Measurements from ENCODE around the gene SMIM11. TPM values are rescaled to one million over a fixed set of nuclear protein-coding genes. Genes with fewer than 3 reads are reported as not detected.
"Not testable (repeated sequence)": the region's sequence is repeated elsewhere in the genome, so short reads cannot be mapped to it uniquely, and the experiment has no call there.

The SMIM11 gene
- total RNA-seq, 1 experiment from 2014 or later: 1.3 TPM

DNA sequence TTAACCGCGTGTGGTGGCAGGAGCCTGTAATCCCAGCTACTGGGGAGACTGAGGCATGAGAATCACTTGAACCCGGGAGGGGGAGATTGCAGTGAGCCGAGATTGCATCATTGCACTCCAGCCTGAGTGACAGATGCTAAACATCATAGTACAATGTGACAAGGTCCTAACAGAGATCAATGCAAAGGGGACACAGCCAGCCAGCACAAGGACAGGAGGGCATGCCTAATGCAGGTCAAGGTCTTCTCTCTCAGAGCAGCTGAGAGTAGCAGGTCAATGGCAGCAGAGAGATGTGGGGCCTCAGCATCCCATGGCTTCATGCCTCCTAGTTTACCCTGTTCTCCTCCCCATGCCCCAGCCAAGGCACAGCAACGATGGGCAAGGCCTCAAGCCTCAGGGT is 3.0 kb upstream of the SMIM11 start:
- DNase-seq (ENCODE audit: low spot score): no peak
- no TSS peak for BruUV-seq (replicated peaks)
- Histone ChIP-seq H3K36me3 (ENCODE audit: insufficient read depth, low read length, poor library complexity, severe bottlenecking) (no peaks in the 10 kb centered on the region), H3K4me1 (ENCODE audit: insufficient read depth, low read length, poor library complexity, severe bottlenecking) (no peaks in the 10 kb centered on the region), H3K4me3 (ENCODE audit: low read depth, low read length, poor library complexity, severe bottlenecking) (no peak overlapping the region), H3K27me3 (replicated peaks; ENCODE audit: insufficient read depth, low read depth, low read length, poor library complexity) (peaks cover 4% of the 10 kb centered on the region), H3K9me3 (ENCODE audit: low read depth, low read length, poor library complexity, severe bottlenecking) (no peaks in the 10 kb centered on the region), H3K27ac (ENCODE audit: low read depth, low read length, poor library complexity, severe bottlenecking) (no peak overlapping the region)
- TF ChIP-seq, protein P1, sequence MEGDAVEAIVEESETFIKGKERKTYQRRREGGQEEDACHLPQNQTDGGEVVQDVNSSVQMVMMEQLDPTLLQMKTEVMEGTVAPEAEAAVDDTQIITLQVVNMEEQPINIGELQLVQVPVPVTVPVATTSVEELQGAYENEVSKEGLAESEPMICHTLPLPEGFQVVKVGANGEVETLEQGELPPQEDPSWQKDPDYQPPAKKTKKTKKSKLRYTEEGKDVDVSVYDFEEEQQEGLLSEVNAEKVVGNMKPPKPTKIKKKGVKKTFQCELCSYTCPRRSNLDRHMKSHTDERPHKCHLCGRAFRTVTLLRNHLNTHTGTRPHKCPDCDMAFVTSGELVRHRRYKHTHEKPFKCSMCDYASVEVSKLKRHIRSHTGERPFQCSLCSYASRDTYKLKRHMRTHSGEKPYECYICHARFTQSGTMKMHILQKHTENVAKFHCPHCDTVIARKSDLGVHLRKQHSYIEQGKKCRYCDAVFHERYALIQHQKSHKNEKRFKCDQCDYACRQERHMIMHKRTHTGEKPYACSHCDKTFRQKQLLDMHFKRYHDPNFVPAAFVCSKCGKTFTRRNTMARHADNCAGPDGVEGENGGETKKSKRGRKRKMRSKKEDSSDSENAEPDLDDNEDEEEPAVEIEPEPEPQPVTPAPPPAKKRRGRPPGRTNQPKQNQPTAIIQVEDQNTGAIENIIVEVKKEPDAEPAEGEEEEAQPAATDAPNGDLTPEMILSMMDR (conservative IDR thresholded peaks at IDR 0.05; ENCODE audit: low read depth, low read length): no peak
- no peak for TF ChIP-seq EZH2 (IDR thresholded peaks at IDR 0.05; ENCODE audit: borderline replicate concordance, low read depth, low read length, poor library complexity, severe bottlenecking)
- intact Hi-C loops (cut with micrococcal nuclease; ENCODE audit: unreplicated experiment): no loop called here
- CTCF ChIA-PET: no interaction called here
- POLR2A ChIA-PET (ENCODE audit: low non-redundant PET): no interaction called here

DNA sequence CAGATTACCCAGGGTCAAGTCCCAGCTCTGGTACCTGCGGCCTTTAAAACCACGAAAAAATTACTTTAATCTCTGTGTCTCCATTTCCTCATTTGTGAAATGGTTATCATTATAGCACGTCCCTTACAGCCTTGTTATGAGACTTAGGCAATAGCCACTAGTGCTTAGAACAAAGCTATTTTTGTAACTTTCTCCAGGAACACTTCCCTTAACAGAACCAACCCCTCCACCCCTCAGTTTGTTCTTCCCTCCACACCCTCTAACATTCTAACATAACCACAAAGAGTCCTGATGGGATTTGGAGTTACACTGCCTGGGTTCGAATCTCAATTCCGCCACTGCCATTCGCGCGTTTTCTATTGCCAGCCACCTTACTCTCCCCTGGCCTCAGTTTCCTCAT is 845 bp upstream of the SMIM11 start:
- H3K9me3 ChIP-seq (ENCODE audit: low read depth, low read length, poor library complexity, severe bottlenecking); H3K27me3 ChIP-seq (replicated peaks; ENCODE audit: insufficient read depth, low read depth, low read length, poor library complexity); CTCF ChIA-PET; POLR2A ChIA-PET (ENCODE audit: low non-redundant PET); intact Hi-C loops (cut with micrococcal nuclease; ENCODE audit: unreplicated experiment); BruUV-seq (replicated peaks); H3K4me3 ChIP-seq (ENCODE audit: low read depth, low read length, poor library complexity, severe bottlenecking); H3K27ac ChIP-seq (ENCODE audit: low read depth, low read length, poor library complexity, severe bottlenecking); H3K36me3 ChIP-seq (ENCODE audit: insufficient read depth, low read length, poor library complexity, severe bottlenecking); H3K4me1 ChIP-seq (ENCODE audit: insufficient read depth, low read length, poor library complexity, severe bottlenecking); DNase-seq (ENCODE audit: low spot score): not testable (repeated sequence)

DNA sequence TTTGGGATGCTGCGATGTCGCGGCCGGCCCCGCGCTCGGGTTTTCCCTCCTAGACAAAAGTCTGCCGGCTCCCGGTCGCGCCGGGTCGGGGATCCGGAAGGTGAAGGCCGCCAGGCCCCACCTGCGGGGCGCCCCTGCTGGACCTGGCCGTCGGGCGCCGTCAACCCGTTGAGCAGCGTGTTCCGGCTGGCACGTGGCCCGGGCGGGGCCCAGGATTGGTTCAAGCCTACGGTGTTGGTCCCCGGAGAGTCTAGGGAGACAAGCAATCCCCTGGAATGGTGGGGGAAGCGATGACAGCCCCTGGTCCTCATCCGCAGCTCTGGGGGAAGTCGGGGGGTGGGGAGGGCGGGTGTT is 289 bp downstream of the SMIM11 start:
- DNase-seq (ENCODE audit: low spot score); CTCF ChIA-PET; intact Hi-C loops (cut with micrococcal nuclease; ENCODE audit: unreplicated experiment); H3K27me3 ChIP-seq (replicated peaks; ENCODE audit: insufficient read depth, low read depth, low read length, poor library complexity); H3K36me3 ChIP-seq (ENCODE audit: insufficient read depth, low read length, poor library complexity, severe bottlenecking); H3K9me3 ChIP-seq (ENCODE audit: low read depth, low read length, poor library complexity, severe bottlenecking); H3K27ac ChIP-seq (ENCODE audit: low read depth, low read length, poor library complexity, severe bottlenecking); POLR2A ChIA-PET (ENCODE audit: low non-redundant PET); H3K4me3 ChIP-seq (ENCODE audit: low read depth, low read length, poor library complexity, severe bottlenecking); H3K4me1 ChIP-seq (ENCODE audit: insufficient read depth, low read length, poor library complexity, severe bottlenecking): not testable (repeated sequence)
- BruUV-seq (replicated peaks): TSS peak; percentile 70

DNA sequence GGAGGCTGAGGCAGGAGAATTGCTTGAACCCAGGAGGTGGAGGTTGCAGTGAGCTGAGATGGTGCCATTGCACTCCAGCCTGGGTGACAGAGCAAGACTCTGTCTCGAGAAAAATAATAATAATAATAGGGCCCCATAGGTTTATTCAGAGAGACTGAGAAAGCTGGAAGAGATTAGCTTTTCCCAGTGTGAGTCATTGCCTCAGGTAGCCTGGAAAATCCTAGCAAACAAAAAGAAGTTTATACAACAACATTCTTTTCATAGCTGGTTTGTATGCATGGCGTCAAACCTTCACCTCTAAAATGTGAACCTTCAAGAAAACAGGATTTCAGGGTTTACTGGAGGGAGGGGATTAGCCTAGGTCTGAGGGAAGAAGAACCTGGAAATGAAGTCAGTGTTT is 7.8 kb downstream of the SMIM11 start:
- H3K4me1 ChIP-seq (ENCODE audit: insufficient read depth, low read length, poor library complexity, severe bottlenecking); H3K27me3 ChIP-seq (replicated peaks; ENCODE audit: insufficient read depth, low read depth, low read length, poor library complexity); H3K27ac ChIP-seq (ENCODE audit: low read depth, low read length, poor library complexity, severe bottlenecking); intact Hi-C loops (cut with micrococcal nuclease; ENCODE audit: unreplicated experiment); H3K36me3 ChIP-seq (ENCODE audit: insufficient read depth, low read length, poor library complexity, severe bottlenecking); POLR2A ChIA-PET (ENCODE audit: low non-redundant PET); CTCF ChIA-PET; DNase-seq (ENCODE audit: low spot score); BruUV-seq (replicated peaks); H3K4me3 ChIP-seq (ENCODE audit: low read depth, low read length, poor library complexity, severe bottlenecking); H3K9me3 ChIP-seq (ENCODE audit: low read depth, low read length, poor library complexity, severe bottlenecking): not testable (repeated sequence)

DNA sequence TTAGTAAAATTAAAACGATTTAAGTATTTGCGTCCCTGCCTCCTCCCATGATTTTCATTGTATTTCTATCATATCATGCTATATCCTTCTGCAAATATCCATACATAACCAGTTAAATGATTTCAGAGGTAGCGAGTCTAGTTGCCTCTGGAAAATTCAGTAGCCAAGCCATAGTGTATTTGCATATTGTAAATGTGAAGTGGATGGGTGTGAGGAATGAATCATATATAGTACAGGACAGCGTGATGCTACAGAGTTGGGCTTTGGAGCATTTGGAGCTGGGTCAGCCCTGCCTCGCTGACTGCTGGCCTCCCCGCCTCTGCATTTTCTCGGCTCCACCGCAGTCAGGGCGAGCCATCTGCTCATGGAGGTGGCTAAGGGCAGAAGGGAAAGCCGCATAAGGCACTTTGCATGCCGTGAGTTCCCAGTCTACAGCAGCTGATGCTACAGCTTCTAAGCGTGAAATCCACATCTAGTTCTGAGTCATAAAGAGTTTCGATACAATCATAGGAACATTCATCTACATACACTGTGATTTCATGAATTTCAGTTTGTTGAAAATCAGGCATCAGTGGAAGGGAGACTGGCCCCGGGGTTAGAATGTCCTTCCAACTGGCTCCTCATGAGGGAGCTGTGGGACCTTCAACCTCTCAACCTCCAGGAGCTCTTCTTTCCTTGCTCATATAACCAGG is 8.6 kb downstream of the SMIM11 start:
- H3K36me3 ChIP-seq (ENCODE audit: insufficient read depth, low read length, poor library complexity, severe bottlenecking); POLR2A ChIA-PET (ENCODE audit: low non-redundant PET); BruUV-seq (replicated peaks); intact Hi-C loops (cut with micrococcal nuclease; ENCODE audit: unreplicated experiment); H3K4me3 ChIP-seq (ENCODE audit: low read depth, low read length, poor library complexity, severe bottlenecking); H3K4me1 ChIP-seq (ENCODE audit: insufficient read depth, low read length, poor library complexity, severe bottlenecking); H3K27ac ChIP-seq (ENCODE audit: low read depth, low read length, poor library complexity, severe bottlenecking); H3K9me3 ChIP-seq (ENCODE audit: low read depth, low read length, poor library complexity, severe bottlenecking); H3K27me3 ChIP-seq (replicated peaks; ENCODE audit: insufficient read depth, low read depth, low read length, poor library complexity); DNase-seq (ENCODE audit: low spot score); CTCF ChIA-PET: not testable (repeated sequence)

DNA sequence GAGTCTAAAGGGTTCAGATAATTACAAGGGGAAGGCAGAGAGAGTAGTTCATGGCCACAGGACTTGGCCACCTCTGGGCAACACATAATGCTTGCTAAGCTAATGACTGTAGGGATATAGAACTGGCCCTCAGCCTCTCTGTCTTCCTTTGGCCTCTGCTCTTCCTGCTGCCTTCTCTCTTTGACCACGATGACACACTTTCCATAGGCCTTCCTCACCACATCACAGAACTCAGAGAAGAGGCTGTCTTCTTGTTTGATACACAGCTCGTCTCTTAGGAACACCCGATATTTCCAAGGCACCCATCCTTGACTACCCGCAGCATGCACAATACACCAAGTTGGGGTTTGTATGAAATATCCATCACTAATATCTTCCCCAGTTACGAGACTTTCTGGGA is 25.2 kb downstream of the SMIM11 start:
- H3K4me1 ChIP-seq (ENCODE audit: insufficient read depth, low read length, poor library complexity, severe bottlenecking); POLR2A ChIA-PET (ENCODE audit: low non-redundant PET); H3K27me3 ChIP-seq (replicated peaks; ENCODE audit: insufficient read depth, low read depth, low read length, poor library complexity); intact Hi-C loops (cut with micrococcal nuclease; ENCODE audit: unreplicated experiment); H3K9me3 ChIP-seq (ENCODE audit: low read depth, low read length, poor library complexity, severe bottlenecking); H3K4me3 ChIP-seq (ENCODE audit: low read depth, low read length, poor library complexity, severe bottlenecking); H3K36me3 ChIP-seq (ENCODE audit: insufficient read depth, low read length, poor library complexity, severe bottlenecking); DNase-seq (ENCODE audit: low spot score); H3K27ac ChIP-seq (ENCODE audit: low read depth, low read length, poor library complexity, severe bottlenecking); CTCF ChIA-PET; BruUV-seq (replicated peaks): not testable (repeated sequence)

DNA sequence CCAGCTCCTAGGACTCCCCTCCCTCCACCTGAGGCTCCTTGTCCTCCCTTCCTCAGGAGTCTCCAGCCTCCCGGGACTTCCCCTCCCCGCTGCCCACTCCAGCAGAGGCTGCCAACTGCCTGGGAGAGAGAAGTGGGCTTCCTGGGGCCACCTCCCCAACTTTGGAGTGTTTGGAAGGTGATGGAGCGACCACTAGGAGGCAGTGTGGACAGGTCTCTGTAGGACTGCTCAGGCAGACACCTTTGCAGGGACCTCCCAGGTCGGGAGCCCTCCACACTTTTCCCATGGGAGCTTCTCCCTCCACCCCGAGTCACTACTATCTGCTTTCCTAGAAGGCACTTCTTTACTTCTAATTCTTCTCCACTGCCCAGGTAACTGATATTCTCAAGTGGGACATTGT is 29.4 kb downstream of the SMIM11 start:
- intact Hi-C loops (cut with micrococcal nuclease; ENCODE audit: unreplicated experiment); POLR2A ChIA-PET (ENCODE audit: low non-redundant PET); CTCF ChIA-PET; H3K4me3 ChIP-seq (ENCODE audit: low read depth, low read length, poor library complexity, severe bottlenecking); H3K36me3 ChIP-seq (ENCODE audit: insufficient read depth, low read length, poor library complexity, severe bottlenecking); H3K27ac ChIP-seq (ENCODE audit: low read depth, low read length, poor library complexity, severe bottlenecking); DNase-seq (ENCODE audit: low spot score); H3K27me3 ChIP-seq (replicated peaks; ENCODE audit: insufficient read depth, low read depth, low read length, poor library complexity); BruUV-seq (replicated peaks); H3K4me1 ChIP-seq (ENCODE audit: insufficient read depth, low read length, poor library complexity, severe bottlenecking); H3K9me3 ChIP-seq (ENCODE audit: low read depth, low read length, poor library complexity, severe bottlenecking): not testable (repeated sequence)

Measured in A673 (cell line).